ENCODE data around the gene LIMS1.

GRCh38 chr2:108629417-108629816 is 95.1 kb downstream of the LIMS1 start:
- no peak for TF ChIP-seq EZH2phosphoT487 (IDR thresholded peaks at IDR 0.05; ENCODE audit: low read depth)
- no peak for TF ChIP-seq CTCF (IDR thresholded peaks at IDR 0.05; ENCODE audit: low read depth, low read length)
